Measurements from ENCODE around the gene TSNAXIP1.

The TSNAXIP1 gene

GRCh38 chr16:67845291-67846062 is 38.8 kb downstream of the TSNAXIP1 start:
- DNase-seq (ENCODE audit: low spot score): no peak

GRCh38 chr16:67846063-67846319 is 39.3 kb downstream of the TSNAXIP1 start:
- DNase-seq (ENCODE audit: low spot score): no peak
- TF ChIP-seq, protein P1, sequence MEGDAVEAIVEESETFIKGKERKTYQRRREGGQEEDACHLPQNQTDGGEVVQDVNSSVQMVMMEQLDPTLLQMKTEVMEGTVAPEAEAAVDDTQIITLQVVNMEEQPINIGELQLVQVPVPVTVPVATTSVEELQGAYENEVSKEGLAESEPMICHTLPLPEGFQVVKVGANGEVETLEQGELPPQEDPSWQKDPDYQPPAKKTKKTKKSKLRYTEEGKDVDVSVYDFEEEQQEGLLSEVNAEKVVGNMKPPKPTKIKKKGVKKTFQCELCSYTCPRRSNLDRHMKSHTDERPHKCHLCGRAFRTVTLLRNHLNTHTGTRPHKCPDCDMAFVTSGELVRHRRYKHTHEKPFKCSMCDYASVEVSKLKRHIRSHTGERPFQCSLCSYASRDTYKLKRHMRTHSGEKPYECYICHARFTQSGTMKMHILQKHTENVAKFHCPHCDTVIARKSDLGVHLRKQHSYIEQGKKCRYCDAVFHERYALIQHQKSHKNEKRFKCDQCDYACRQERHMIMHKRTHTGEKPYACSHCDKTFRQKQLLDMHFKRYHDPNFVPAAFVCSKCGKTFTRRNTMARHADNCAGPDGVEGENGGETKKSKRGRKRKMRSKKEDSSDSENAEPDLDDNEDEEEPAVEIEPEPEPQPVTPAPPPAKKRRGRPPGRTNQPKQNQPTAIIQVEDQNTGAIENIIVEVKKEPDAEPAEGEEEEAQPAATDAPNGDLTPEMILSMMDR (IDR thresholded peaks at IDR 0.05; ENCODE audit: borderline replicate concordance, control extremely low read depth, extremely low read depth, insufficient read depth, missing control alignments): no peak
- in situ Hi-C loops (cut with MboI; ENCODE audit: low sequenced_read_pairs, unreplicated experiment): no loop called here

More at GRCh38 chr16:67845291-67846062, 38.8 kb downstream of the TSNAXIP1 start:
- in situ Hi-C loops (cut with MboI; ENCODE audit: low sequenced_read_pairs, unreplicated experiment): no loop called here
- TF ChIP-seq, protein P1 (IDR thresholded peaks at IDR 0.05; ENCODE audit: borderline replicate concordance, control extremely low read depth, extremely low read depth, insufficient read depth, missing control alignments): no peak

GRCh38 chr16:67846320-67847063 is 39.8 kb downstream of the TSNAXIP1 start, which contains the start of gene NUTF2:
Gene NUTF2 (plus strand): TSS chr16:67846933. CDS start chr16:67865131, 18,198 bp downstream.
- in situ Hi-C loops (cut with MboI; ENCODE audit: low sequenced_read_pairs, unreplicated experiment): no loop called here
- TF ChIP-seq, protein P1 (IDR thresholded peaks at IDR 0.05; ENCODE audit: borderline replicate concordance, control extremely low read depth, extremely low read depth, insufficient read depth, missing control alignments): no peak
- DNase-seq (ENCODE audit: low spot score): peak; percentile 96

- in situ Hi-C loops (cut with MboI; ENCODE audit: low sequenced_read_pairs, unreplicated experiment): no loop called here
- TF ChIP-seq, protein P1 (IDR thresholded peaks at IDR 0.05; ENCODE audit: borderline replicate concordance, control extremely low read depth, extremely low read depth, insufficient read depth, missing control alignments): no peak
- peak; percentile 86 for DNase-seq (ENCODE audit: low spot score)
Observed at GRCh38 chr16:67847064-67847861, 40.6 kb downstream of the TSNAXIP1 start, which contains the start of gene CENPT. Gene CENPT (minus strand): TSS chr16:67847693. CDS start chr16:67833859, 13,834 bp downstream.

- TF ChIP-seq, protein P1 (IDR thresholded peaks at IDR 0.05; ENCODE audit: borderline replicate concordance, control extremely low read depth, extremely low read depth, insufficient read depth, missing control alignments): no peak
- in situ Hi-C loops (cut with MboI; ENCODE audit: low sequenced_read_pairs, unreplicated experiment): no loop called here
- no peak for DNase-seq (ENCODE audit: low spot score)
Observed at GRCh38 chr16:67848118-67848517, 41.4 kb downstream of the TSNAXIP1 start.

- TF ChIP-seq, protein P1 (IDR thresholded peaks at IDR 0.05; ENCODE audit: borderline replicate concordance, control extremely low read depth, extremely low read depth, insufficient read depth, missing control alignments): no peak
- no peak for DNase-seq (ENCODE audit: low spot score)
- in situ Hi-C loops (cut with MboI; ENCODE audit: low sequenced_read_pairs, unreplicated experiment): no loop called here
Observed at GRCh38 chr16:67853670-67854069, 47.0 kb downstream of the TSNAXIP1 start.
